Activated naive CD4-positive, alpha-beta T cell treated with anti-CD3 and anti-CD28 coated beads, Interleukin-2, amount 50 U/mL, for 24 hours (primary cell): Measurements from ENCODE around the gene NFIA.

Source experiments
- H3K27ac Mint-ChIP-seq: one replicate; pipeline ENCODE4 v1.8.0; 2021; ENCODE audit warnings: mild to moderate bottlenecking, mixed read lengths
- H3K27me3 Mint-ChIP-seq: one replicate; pipeline ENCODE4 v1.8.0; 2021; ENCODE audit warnings: mixed read lengths
- H3K36me3 Mint-ChIP-seq: one replicate; pipeline ENCODE4 v1.8.0; 2021; ENCODE audit warnings: mixed read lengths
- H3K4me1 Mint-ChIP-seq: one replicate; pipeline ENCODE4 v1.8.0; 2021; ENCODE audit warnings: mixed read lengths
- H3K4me3 Mint-ChIP-seq: one replicate; pipeline ENCODE4 v1.8.0; 2021; ENCODE audit warnings: mild to moderate bottlenecking, mixed read lengths
- H3K9me3 Mint-ChIP-seq: one replicate; pipeline ENCODE4 v1.8.0; 2021; ENCODE audit warnings: mixed read lengths

Gene NFIA

GRCh38 chr1:61498342-61498741 lies 416.0 kb downstream of the NFIA start:
- Mint-ChIP-seq H3K36me3 (no peaks in the 10 kb centered on the region), H3K27me3 (peaks cover 4% of the 10 kb centered on the region), H3K4me1 (no peaks in the 10 kb centered on the region), H3K27ac (no peak overlapping the region), H3K9me3 (no peaks in the 10 kb centered on the region), H3K4me3 (no peak overlapping the region)

- Mint-ChIP-seq H3K27ac (no peak overlapping the region), H3K9me3 (no peaks in the 10 kb centered on the region), H3K36me3 (no peaks in the 10 kb centered on the region), H3K4me1 (no peaks in the 10 kb centered on the region), H3K4me3 (no peak overlapping the region), H3K27me3 (peaks cover 5% of the 10 kb centered on the region)
Observed at GRCh38 chr1:61501971-61502916, 419.9 kb downstream of the NFIA start.

- Mint-ChIP-seq H3K4me3 (no peak overlapping the region), H3K4me1 (no peaks in the 10 kb centered on the region), H3K27ac (no peak overlapping the region), H3K27me3 (peaks cover 6% of the 10 kb centered on the region), H3K9me3 (no peaks in the 10 kb centered on the region), H3K36me3 (no peaks in the 10 kb centered on the region)
Observed at GRCh38 chr1:61504305-61504704, 421.9 kb downstream of the NFIA start.

- H3K27me3 Mint-ChIP-seq, result peaks cover 6% of the 10 kb centered on the region
- no peaks in the 10 kb centered on the region for H3K36me3 Mint-ChIP-seq
- no peaks in the 10 kb centered on the region for H3K4me1 Mint-ChIP-seq
- no peaks in the 10 kb centered on the region for H3K9me3 Mint-ChIP-seq
- no peak overlapping the region for H3K27ac Mint-ChIP-seq
- no peak overlapping the region for H3K4me3 Mint-ChIP-seq
Observed at GRCh38 chr1:61504852-61505390, 422.6 kb downstream of the NFIA start.

- Mint-ChIP-seq H3K4me3 (no peak overlapping the region), H3K9me3 (no peaks in the 10 kb centered on the region), H3K4me1 (no peaks in the 10 kb centered on the region), H3K27me3 (peaks cover 3% of the 10 kb centered on the region), H3K36me3 (no peaks in the 10 kb centered on the region), H3K27ac (no peak overlapping the region)
Observed at GRCh38 chr1:61506236-61506635, 423.9 kb downstream of the NFIA start.

- Mint-ChIP-seq H3K4me1 (no peaks in the 10 kb centered on the region), H3K27ac (no peak overlapping the region), H3K9me3 (no peaks in the 10 kb centered on the region), H3K36me3 (no peaks in the 10 kb centered on the region), H3K4me3 (no peak overlapping the region), H3K27me3 (peaks cover 3% of the 10 kb centered on the region)
Observed at GRCh38 chr1:61506944-61507500, 424.7 kb downstream of the NFIA start.
